ENCODE measurements around the gene LPGAT1. TPM values are rescaled to one million over a fixed set of nuclear protein-coding genes. Genes with fewer than 3 reads are reported as not detected.

Gene LPGAT1
- 27.7 and 35.9 TPM in 2 replicates for total RNA-seq

GRCh38 chr1:211830328-211831142, at the start of gene LPGAT1:
TSS of gene LPGAT1 (minus strand) at chr1:211830763. CDS start at chr1:211829296, 1,467 bp downstream.

Other genes with a start within 250 kb of the LPGAT1 start
- under 0.01 TPM in 1 of 2 replicates, not detected in the other for gene NEK2, start 155.1 kb downstream of the LPGAT1 start, total RNA-seq
- gene INTS7, start 204.8 kb upstream of the LPGAT1 start, total RNA-seq, result 22.2 and 26.0 TPM in 2 replicates
- gene DTL, start 205.0 kb upstream of the LPGAT1 start, total RNA-seq, result 0.14 and 0.34 TPM in 2 replicates